HepG2 (cell line): Measurements from ENCODE around the gene WNT5B. TPM values are rescaled to one million over a fixed set of nuclear protein-coding genes. Genes with fewer than 3 reads are reported as not detected.
A peak's percentile ranks its signal among the peaks of the same experiment; 100 is the strongest.

Source experiments
- FOSL2 ChIP-seq: sonication (generic); formaldehyde crosslinking; IDR thresholded peaks from 2 replicates; pipeline ENCODE4 v1.4.0; 2020; ENCODE audit warnings: missing genetic modification reagents
- HES4 ChIP-seq: sonication (generic); formaldehyde crosslinking; IDR thresholded peaks from 2 replicates; pipeline ENCODE4 v1.9.0; 2021; ENCODE audit warnings: mild to moderate bottlenecking, missing genetic modification reagents, borderline replicate concordance
- HNRNPLL ChIP-seq: fragments of 200-400 bp; formaldehyde crosslinking; IDR thresholded peaks from 2 replicates; pipeline ENCODE4 v1.6.1; 2017; ENCODE audit warnings: mild to moderate bottlenecking, low read depth, low read length; ENCODE audit not compliant: poor library complexity, severe bottlenecking
- MAFF ChIP-seq: IDR thresholded peaks from 2 replicates; pipeline ENCODE4 v1.6.1; 2011; ENCODE audit warnings: low read depth, low read length, improper control_type of control experiment
- MYNN ChIP-seq: sonication (generic); formaldehyde crosslinking; IDR thresholded peaks from 2 replicates; pipeline ENCODE4 v1.4.0; 2020; ENCODE audit warnings: mild to moderate bottlenecking, low read depth, missing genetic modification reagents
- NCOR1 ChIP-seq: fragments of 200-600 bp; sonication (generic); IDR thresholded peaks from 2 replicates; pipeline ENCODE4 v1.7.0; 2017; ENCODE audit warnings: antibody characterized with exemption, low read length, borderline replicate concordance
- PAWR ChIP-seq: sonication (generic); formaldehyde crosslinking; IDR thresholded peaks from 2 replicates; pipeline ENCODE4 v1.4.0; 2020; ENCODE audit warnings: missing genetic modification reagents, mild to moderate bottlenecking, borderline replicate concordance
- PHB2 ChIP-seq: fragments of 450-650 bp; IDR thresholded peaks from 2 replicates; pipeline ENCODE4 v1.6.1; 2018; ENCODE audit not compliant: partially characterized antibody
- SNAPC4 ChIP-seq: sonication (generic); formaldehyde crosslinking; IDR thresholded peaks from 2 replicates; pipeline ENCODE4 v1.4.0; 2020; ENCODE audit warnings: mild to moderate bottlenecking, missing genetic modification reagents
- ZFP91 ChIP-seq: sonication (generic); formaldehyde crosslinking; IDR thresholded peaks from 2 replicates; pipeline ENCODE4 v1.9.0; 2022; ENCODE audit warnings: missing genetic modification reagents, mild to moderate bottlenecking, borderline replicate concordance
- ZHX2 ChIP-seq, 2 experiments: sonication (generic) in 1 of 2; formaldehyde crosslinking in 1 of 2; IDR thresholded peaks; 2 replicates each; pipeline versions ENCODE4 v1.6.1 to v1.9.0; 2014 to 2022; ENCODE audit warnings: antibody characterized with exemption in 1 of 2, borderline replicate concordance in 1 of 2, inconsistent platforms in 1 of 2, low read depth in 1 of 2, missing genetic modification reagents in 1 of 2
- ZNF143 ChIP-seq: sonication (generic); formaldehyde crosslinking; IDR thresholded peaks from 2 replicates; pipeline ENCODE4 v1.4.0; 2020; ENCODE audit warnings: missing genetic modification reagents
- ZNF432 ChIP-seq: sonication (generic); formaldehyde crosslinking; IDR thresholded peaks from 2 replicates; pipeline ENCODE4 v1.5.0; 2020; ENCODE audit warnings: missing genetic modification reagents, mild to moderate bottlenecking, borderline replicate concordance
- ZNF562 ChIP-seq: sonication (generic); formaldehyde crosslinking; IDR thresholded peaks from 2 replicates; pipeline ENCODE4 v1.8.0; 2022; ENCODE audit warnings: missing genetic modification reagents, borderline replicate concordance
- ZNF839 ChIP-seq: sonication (generic); formaldehyde crosslinking; IDR thresholded peaks from 2 replicates; pipeline ENCODE4 v1.4.0; 2020; ENCODE audit warnings: missing genetic modification reagents, mild to moderate bottlenecking, borderline replicate concordance
- polyA plus RNA-seq, 8 experiments: library from polyadenylated mRNA; depleted of rRNA in 3 of 8; stranded (reverse) in 7 of 8; unstranded in 1 of 8; fragments of >200 nt; fragmentation: Illumina TruSeq in 4 of 8; extraction: Trizol in 4 of 8; gene quantifications; 2 replicates each; pipeline versions ENCODE4 v1.2.1 to v1.2.3, GENCODE V29; 2011 to 2016; ENCODE audit warnings: low read depth in 4 of 8, missing spikeins in 1 of 8, mixed read lengths in 1 of 8; ENCODE audit not compliant: insufficient read depth in 1 of 8
- total RNA-seq, 5 experiments: library from RNA; depleted of rRNA; stranded (reverse); fragments of >200 nt; fragmentation: Illumina TruSeq; extraction: Trizol; gene quantifications; 2 replicates each; pipeline ENCODE4 v1.2.3, GENCODE V29; 2016; ENCODE audit warnings: low read depth in 1 of 5

Gene WNT5B
- total and polyA plus RNA-seq, 2 of the 13 experiments (the other 11 are each of a cell fraction or from before 2014, with no cell fraction given) = 0.04 TPM; not detected in 1

- peak; percentile 74 for TF ChIP-seq HNRNPLL
- no peak for TF ChIP-seq ZNF839 (CRISPR knock-in tag)
- no peak for TF ChIP-seq ZFP91 (CRISPR knock-in tag)
- no peak; the same call in 1 of the 2 replicates for TF ChIP-seq NCOR1
- TF ChIP-seq HES4 (CRISPR knock-in tag) = no peak; the same call in 1 of the 2 replicates
- no peak for TF ChIP-seq PHB2
- no peak for TF ChIP-seq ZNF432 (CRISPR knock-in tag)
- TF ChIP-seq MYNN (CRISPR knock-in tag) = no peak
- TF ChIP-seq ZHX2 (IDR thresholded peaks at IDR 0.05; ENCODE audit: low read depth) = no peak; the same call in 1 of the 2 replicates
- TF ChIP-seq ZHX2 (CRISPR knock-in tag; IDR thresholded peaks at IDR 0.05; ENCODE audit: borderline replicate concordance) = no peak
- TF ChIP-seq ZNF562 = no peak
- TF ChIP-seq SNAPC4 (CRISPR knock-in tag) = no peak
- TF ChIP-seq ZNF143 (CRISPR knock-in tag) = no peak
- TF ChIP-seq PAWR (CRISPR knock-in tag) = no peak
- peak; percentile 57; the same call in 1 of the 2 replicates for TF ChIP-seq FOSL2 (CRISPR knock-in tag)
- TF ChIP-seq MAFF = no peak
These were observed 32.7 kb downstream of the WNT5B start (continued) for GRCh38 chr12:1661553-1662335.
